SKM-1 (cell line): ENCODE results near the gene PODNL1.
A peak's percentile ranks its signal among the peaks of the same experiment; 100 is the strongest.

Experiments used
- DNase-seq: peaks from one replicate; lab custom pipeline; 2025; ENCODE audit not compliant: unreplicated experiment; lab: John Stamatoyannopoulos, UW

The PODNL1 gene, protein sequence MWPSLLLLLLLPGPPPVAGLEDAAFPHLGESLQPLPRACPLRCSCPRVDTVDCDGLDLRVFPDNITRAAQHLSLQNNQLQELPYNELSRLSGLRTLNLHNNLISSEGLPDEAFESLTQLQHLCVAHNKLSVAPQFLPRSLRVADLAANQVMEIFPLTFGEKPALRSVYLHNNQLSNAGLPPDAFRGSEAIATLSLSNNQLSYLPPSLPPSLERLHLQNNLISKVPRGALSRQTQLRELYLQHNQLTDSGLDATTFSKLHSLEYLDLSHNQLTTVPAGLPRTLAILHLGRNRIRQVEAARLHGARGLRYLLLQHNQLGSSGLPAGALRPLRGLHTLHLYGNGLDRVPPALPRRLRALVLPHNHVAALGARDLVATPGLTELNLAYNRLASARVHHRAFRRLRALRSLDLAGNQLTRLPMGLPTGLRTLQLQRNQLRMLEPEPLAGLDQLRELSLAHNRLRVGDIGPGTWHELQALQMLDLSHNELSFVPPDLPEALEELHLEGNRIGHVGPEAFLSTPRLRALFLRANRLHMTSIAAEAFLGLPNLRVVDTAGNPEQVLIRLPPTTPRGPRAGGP

DNA sequence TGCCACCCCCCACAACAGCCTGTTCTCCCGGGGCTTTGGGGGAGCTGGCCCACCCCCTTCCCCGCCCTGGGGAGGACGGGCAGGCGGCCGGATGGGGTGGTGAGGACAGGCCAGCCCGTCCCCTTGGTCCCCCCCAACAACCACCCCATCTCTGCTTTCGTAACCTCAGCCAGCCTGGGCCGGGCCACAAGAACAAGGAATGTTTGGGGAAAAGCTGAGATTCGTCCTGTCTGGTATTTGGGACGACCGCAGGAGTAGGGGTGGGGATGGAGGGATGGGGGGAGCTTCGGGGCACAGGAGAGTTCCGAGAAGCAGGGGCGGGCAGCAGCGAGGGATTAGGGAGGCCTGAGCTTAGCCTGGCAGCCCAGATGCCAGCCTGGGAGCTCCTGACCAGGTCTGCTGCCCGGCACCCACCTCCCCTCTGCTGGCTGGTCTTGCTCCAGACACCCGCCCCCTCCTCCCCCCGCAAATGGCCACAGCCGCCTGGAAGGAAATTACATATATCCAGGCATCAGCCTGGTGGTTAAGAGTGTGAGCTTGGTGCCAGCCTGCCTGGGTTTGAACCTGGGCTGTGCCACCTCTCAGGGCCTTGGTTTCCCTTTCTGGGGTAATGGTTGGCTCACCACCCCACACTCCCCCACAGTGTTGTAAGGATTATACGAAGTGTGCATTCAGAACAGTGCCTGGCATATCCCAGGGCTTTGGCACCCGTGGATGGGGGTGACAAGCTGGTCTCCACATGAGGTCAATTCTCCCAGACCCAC, at the start of gene PODNL1:
Gene PODNL1, minus strand, starts transcription at position 117 of the 764 bp plus-strand sequence. CDS start 236 bp downstream, outside the sequence.
- DNase-seq = no peak

DNA sequence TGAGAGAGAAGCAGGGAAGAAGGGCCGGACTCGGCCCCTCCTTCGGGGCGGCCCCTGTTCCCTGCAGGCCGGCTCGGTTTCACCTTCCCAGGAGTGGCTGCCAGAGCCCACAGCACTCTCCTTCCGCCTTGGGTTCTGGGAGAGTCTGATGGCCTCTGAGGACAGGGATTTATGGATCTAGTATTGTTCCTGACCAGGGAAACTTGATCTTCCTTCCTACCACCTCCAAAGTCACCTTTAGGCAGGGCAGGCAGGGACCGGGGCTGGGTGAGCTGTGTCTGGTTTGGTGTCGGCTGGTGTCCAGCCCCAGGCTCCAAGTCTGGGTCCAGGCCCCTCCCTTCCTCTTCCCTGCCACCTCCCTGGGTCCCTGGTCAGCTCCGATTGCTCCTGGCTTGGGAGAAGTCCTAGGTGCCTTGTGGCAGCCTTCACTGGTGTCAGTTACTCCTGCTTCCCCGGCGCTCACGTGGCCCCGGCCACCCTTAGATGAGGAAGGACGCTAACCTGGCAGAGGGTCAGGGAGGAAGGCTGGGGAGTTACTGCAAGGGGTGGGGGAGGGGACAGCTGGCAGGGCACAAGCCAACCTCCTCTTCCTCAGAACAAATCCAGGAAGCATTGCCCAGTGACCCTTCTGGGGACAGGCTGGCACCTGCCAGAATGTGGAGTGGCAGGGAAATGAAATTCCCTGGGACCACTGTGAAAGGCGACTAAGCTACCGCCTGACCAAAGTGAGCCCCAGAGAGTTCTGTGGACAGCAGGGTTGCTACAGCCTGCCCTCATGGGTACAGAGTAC, 49.1 kb upstream of the PODNL1 start:
- peak; percentile 55 for DNase-seq

DNA sequence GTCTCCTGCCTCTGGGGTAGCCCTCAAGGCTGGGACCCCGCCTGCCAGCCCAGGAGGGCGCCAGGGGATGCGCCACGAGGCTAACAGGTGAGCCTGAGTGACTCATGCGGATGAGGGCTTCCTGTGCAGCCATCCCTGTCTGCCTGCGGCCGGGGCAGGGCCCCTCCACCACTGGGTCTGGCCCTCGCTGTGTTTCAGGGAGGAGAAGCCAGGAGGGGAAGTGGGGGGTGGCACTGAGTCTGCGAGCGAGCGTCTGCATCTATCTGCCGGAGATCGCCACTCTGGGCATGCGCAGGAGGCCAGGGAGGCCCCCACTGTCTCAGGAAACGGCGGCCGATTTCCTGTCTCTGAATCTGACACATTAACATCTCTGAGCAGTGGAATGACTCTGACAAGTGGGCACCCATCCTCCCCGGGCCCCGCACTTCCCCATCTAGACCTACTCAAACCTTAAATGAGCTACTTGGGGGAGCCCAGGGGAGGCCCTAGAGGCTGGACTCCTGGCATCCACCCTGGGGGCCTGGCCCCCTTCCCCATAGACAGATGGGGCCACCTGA, 48.2 kb upstream of the PODNL1 start:
- peak; percentile 93 for DNase-seq

DNA sequence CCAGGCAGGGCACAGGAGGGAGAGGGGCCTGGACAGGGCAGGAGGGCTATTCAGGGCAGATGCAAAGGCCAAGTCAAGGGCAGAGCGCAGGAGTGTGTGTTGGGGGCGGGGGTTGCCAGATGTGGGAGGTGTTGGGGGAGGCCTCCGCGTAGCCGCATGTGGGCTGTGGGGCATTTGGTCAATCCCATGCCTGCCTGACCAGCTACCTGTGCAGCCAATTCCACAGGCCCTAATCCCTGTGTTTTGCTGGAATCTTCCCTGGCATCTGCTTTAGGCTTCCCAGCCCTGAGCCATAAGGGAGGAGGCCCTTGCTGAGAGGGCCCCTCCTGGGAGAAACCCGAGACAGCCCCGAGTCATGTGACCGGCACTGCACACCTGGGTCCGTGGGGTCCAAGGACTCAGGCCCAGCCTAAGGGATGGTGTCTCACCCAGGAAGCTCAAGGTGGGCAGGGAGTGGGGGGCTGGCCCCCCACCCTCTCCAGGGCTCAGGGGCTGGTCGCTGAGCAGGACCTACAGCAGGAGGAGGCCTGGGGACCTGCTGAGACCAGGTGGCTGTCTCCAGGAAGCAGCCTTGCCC, 47.6 kb upstream of the PODNL1 start:
- DNase-seq = no peak

DNA sequence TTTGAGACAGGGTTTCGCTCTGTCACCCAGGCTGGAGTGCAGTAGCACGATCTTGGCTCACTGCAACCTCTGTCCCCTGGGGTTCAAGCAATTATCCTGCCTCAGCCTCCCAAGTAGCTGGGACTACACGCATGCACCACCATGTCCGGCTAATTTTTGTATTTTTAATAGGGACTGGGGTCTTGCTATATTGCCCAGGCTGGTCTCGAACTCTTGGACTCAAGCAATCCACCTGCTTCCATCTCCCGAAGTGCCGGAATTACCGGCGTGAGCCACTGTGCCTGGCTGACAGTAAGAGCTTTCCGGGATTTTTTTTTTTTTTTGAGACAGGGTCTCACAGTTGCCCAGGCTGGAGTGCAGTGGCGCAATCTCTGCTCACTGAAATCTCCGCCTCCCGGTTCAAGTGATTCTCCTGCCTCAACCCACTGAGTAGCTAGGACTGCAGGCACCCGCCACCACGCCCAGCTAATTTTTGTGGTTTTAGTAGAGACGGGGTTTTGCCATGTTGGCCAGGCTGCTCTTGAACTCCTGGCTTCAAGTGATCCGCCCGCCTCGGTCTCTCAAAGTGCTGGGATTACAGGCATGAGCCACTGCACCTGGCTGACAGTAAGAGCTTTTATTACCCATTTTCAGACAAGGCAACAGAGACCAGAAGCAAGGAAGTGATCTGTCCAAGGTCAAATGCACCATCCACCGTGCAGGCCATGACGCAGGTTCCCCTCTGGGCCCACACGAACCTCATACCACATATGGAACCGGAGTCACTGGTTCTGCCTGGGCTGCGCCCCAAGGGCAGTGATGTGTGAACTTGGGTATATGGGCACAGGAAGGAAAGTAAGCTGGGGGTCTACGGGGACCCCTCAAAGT, 46.9 kb upstream of the PODNL1 start:
- DNase-seq = no peak

DNA sequence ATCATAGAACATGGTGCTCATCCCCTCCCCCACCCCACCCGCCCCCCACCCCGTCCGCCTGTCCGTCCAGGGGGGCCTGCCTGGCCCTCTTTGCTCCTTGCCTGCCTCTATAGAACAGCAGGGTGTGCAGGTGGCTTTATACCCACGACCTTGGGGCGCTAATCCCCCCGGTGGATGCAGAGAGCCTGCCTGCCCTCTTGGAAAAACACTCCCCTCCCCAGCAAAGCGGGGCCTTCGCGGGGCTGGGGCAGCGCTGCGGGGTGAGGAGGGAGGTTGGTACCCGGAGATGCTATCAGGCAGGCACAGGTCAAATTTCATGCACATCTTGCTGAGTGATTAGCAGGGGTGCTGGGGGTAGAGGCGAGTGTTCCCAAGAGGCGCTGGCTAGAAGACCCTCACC, 46.0 kb upstream of the PODNL1 start:
- DNase-seq = no peak

DNA sequence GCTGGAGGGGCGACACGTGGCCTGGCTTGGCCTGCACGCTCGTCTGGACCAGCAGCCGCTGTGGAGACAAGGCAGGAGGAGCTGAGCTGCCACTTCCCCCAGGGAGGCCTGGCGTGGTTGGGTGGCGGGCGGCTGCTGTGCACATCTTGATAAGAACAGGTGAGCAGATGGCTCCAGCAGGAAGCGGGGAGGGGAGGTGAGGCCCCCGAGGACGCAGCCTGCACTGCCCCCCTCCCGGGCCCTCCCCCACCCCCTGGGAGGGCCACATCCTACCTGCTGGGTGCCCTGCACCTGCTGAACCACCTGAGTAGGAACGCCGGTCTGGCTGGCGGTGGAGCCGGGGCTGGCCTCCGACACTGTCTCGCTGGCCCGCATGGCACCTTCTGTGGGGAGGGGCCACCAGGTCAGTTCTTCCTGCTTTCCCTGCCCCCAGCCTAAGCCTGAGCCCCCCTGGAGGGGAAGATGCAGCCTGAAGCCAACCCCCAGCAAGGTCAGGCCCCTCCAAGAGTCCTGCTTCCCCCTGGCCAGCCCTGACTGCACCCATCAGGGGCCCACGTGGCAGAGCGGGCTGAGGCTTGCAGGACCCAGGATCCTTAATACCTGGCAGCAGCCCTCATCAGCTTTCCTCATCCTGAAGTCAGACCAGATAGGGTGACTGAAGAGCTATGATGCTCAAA, 45.1 kb upstream of the PODNL1 start:
- DNase-seq = no peak

DNA sequence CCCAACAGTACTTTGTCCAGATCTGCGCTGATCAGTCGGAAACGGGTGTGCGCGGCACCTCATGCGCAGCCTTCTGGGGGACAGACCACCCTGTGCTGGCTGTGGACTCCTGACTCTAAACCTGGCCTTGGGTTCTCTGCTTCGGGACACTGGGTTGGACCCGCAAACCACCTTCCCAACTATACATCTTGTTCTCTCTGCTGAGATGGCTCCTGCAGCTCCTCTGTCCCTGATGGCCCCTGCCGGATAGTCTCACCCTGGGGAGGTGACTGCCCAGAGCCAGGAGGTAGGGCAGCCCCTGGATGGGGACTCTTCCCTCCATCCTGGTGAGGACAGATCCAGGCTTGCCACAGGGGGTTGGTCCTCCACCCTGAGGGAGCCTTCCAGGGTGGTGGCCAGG, 44.6 kb upstream of the PODNL1 start:
- DNase-seq = no peak

DNA sequence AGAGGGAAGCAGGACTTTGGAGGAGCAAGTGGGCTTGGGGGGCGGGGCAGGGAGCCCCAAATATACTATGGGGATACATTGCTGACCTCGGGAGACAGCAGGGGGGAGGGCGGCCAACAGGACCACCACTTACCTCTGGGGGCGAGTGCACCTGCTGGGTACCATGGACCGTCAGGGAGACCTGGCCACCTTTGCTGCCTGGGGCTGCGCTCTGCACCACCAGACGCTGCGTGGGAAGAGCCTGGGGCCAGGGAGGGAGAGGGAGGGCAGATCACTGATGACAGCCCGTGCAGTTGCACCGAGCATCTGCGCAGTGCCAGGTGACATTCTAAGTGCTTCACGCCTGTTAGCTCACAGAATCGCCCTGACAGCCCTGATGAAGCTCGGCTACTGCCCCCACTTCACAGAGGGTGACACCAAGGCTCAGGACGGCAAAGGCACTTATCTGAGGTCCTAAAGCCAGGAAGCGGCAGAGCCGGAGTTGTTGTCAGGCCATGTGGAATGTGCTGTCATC, 43.8 kb upstream of the PODNL1 start:
- DNase-seq = no peak

DNA sequence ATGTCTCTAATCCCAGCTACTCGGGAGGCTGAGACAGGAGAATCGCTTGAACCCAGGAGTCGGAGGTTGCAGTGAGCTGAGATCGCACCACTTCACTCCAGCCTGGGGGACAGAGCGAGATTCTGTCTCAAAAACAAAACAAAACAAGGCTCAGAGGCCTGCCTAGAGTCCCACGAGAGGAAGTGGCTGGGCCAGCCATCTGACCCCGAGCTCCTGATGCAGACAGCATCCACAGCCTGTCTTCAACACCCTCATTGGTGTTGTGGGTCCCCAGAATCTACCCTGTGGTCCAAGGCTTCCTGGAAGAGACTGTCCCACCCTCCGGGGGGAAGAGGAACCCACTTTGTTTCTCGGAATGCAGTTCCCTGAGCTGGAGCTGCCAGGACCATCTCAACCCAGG, 43.2 kb upstream of the PODNL1 start:
- no peak for DNase-seq

DNA sequence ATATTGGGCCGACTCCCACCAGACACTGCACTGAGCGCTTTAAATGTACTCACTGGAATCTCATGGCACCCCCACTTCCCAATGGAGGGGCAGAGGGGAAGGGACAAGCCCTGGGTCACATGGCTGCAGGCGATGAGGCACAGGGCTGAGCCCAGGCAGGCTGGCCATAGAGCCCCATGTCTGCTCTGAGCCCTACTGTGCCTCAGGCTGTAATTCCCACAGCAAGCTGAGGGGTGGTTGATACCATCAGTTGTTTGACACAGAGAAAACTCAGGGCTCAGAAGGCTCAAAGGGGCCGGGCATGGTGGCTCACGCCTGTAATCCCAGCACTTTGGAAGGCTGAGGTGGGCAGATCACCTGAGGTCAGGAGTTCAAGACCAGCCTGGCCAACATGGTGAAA, 42.8 kb upstream of the PODNL1 start:
- DNase-seq = no peak

DNA sequence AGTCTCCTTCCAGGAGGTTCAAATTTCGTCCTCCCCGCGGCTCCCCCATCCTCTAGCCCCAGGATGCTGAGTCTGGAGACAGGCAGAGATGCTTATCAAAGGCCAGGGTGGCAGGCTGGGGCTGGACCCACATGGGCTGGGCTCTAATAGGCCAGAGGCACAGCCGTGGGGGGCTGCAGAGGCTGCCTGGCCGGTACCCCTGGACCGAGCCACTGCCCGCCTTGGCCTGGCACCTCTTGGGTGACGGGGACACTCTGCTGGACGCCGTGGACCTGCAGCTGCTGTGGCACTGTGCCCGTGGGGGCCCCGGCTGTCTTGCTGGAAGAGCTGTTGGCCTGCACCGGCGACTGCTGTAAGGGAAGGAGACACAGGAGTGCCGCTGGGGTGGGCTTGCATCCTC, 42.1 kb upstream of the PODNL1 start:
- DNase-seq = no peak

DNA sequence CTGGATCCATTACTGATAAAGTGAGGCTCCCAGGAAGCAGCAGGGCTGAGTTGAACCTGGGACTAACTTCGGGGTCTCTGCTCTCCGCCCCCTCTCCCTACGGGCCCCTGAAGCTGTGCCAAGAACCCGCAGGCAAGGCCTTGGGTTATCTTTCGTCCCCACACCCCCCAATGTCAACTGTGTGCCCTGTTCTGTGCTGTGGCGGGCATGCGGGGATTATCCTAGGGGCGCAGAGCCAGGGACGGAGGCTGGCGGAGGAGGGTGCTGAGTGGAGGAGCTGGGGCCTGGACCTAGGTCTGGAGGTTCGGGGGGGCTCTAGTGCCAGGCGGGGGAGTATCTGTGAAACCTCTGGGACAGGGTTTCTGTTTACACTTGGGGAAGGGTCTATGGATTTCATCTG, 41.5 kb upstream of the PODNL1 start:
- DNase-seq = no peak

DNA sequence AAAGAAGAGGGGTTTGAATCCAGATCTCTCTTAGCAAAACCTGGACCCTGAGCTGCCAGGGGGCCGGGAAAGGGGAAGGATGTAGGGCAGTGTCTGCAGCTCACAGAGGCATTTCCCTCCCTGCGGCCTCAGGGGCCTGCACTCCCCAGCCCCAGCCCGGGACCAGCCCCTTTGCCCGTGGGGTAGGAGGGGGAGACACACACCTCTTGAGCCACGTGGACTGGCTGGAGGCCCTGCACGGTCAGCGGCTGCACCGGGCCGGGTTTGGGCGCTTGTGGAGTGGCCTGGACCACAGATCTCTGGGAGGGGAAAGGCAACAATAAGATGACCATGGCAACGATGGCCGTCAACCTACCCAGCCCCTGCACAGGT, 41.0 kb upstream of the PODNL1 start:
- no peak for DNase-seq

DNA sequence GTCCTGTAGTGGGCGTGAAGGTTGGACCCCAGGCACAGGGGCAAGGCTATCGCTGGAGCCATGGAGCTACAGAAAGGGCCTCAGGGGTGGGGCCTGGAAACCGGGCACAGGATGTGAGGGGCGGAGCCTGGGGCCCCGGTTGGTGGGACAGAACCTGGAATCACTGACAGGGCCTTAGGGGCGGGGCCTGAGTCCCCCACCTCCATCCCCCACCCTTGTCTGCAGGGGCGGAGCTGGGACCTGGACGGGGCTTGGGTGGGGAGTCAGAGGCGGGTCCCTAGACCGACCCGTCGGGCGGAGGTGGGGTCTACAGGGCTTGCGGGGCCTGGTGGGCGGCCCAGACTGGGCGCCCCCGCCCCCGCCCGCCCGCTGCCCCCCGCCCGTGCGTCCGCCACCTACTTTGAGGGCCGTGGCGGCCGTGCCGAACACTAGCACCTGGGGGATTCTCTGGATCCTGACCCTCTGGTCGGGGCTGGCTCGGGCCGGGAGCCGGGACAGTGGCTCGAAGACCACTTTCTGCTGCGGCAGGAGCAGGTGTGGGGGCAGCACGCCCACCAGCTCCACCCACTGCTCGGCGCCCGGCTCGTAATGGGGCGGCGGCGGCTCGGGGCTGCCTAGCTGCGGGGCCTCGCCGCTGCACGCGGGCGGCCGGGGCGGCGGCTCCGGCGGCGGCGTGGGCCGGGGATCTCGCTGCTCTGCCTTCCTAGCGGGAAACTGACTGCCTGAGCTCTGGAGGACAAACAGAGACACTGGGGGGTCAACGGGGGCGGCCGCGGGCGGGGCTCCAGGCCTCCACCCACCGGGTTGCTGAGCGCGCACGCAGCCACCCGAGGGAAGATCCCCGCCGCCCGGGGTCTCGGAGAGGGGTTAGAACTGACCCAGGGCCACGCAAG, 40.4 kb upstream of the PODNL1 start:
- DNase-seq = no peak

DNA sequence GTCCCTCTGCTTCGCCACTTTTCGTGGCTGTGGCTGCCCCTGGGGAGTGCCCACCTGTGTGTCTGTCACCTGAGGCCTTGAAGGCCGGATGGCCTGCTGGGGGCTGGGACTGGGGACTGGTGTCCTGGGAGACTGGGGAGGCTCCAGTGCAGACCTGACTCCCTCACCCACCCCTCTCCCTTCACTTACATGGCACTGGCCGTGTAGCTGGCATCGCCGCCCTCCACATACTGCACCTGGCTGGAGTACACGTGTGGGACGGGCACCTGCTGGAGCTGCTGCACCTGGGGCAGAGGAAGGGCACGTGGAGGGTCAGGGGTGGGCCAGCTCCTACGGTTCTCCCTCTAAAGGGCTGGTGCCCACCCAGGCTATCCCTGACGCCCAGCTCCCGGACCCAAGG, 39.6 kb upstream of the PODNL1 start:
- DNase-seq = no peak

DNA sequence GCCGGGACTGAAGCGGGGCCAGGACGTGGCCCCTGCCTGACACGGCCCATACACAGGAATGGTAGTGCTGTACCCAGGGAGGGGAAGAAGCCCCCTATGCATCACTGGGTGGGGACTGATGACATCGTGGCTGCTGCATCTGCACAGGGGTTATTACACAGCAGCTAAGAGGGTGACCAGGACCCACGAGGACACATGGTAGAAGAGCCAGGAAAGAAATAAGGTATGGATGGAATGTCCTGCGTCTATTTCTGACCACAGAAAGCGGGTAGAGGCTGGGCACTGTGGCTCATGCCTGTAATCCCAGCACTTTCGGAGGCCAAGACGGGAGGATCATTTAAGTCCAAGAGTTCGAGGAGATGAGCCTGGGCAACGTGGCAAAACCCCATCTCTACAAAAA, 38.2 kb upstream of the PODNL1 start:
- DNase-seq = no peak

DNA sequence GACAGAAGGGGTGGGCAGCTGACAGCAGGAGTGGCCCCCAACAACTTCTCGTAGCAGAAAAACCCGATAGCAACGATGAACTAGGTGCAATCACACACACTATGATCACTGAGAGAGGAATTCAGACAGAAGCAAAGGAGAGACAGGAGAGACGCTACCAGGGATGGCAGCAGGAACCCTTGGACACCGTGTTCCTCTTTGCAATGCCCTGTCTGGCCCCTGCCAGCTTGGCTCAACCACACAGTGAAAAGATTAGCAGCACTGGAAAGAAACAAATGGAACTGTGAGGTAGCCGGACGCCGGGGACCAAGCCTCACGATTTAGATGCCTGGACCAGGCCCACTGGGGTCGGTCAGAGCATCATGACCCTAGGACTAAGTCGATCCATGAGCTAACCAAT, 37.7 kb upstream of the PODNL1 start:
- no peak for DNase-seq
